Activated CD4-positive, alpha-beta T cell treated with anti-CD3 and anti-CD28 coated beads for 36 hours (primary cell): ENCODE results near the gene GGNBP2. TPM values are rescaled to one million over a fixed set of nuclear protein-coding genes. Genes with fewer than 3 reads are reported as not detected.

Experiments used
- ATAC-seq: fragments of 200-7000 bp; cut with Tn5 transposase; one replicate; pipeline ENCODE4 v1.10.0; 2021; ENCODE audit warnings: mild to moderate bottlenecking, moderate library complexity
- CTCF ChIA-PET: fragments of 350-600 bp; sonication (Branson Sonifier 250); formaldehyde crosslinking; loops from one replicate; lab custom pipeline; 2021; ENCODE audit warnings: antibody characterized with exemption; lab: Charles Lee
- POLR2A ChIA-PET: fragments of 350-600 bp; sonication (Branson Sonifier 250); formaldehyde crosslinking; loops from one replicate; lab custom pipeline; 2021; ENCODE audit warnings: antibody characterized with exemption, inconsistent platforms; lab: Charles Lee
- DNase-seq: peaks from one replicate; pipeline ENCODE4 v3.0.0-alpha.2; 2020
- H3K27ac Mint-ChIP-seq: one replicate; pipeline ENCODE4 v1.8.0; 2021; ENCODE audit warnings: mixed read lengths
- H3K27me3 Mint-ChIP-seq: one replicate; pipeline ENCODE4 v1.8.0; 2021; ENCODE audit warnings: mixed read lengths
- H3K36me3 Mint-ChIP-seq: one replicate; pipeline ENCODE4 v1.8.0; 2021; ENCODE audit warnings: low read depth, mixed read lengths
- H3K4me1 Mint-ChIP-seq: one replicate; pipeline ENCODE4 v1.8.0; 2021; ENCODE audit warnings: mixed read lengths
- H3K4me3 Mint-ChIP-seq: one replicate; pipeline ENCODE4 v1.8.0; 2021; ENCODE audit warnings: mild to moderate bottlenecking, moderate library complexity, mixed read lengths
- H3K9me3 Mint-ChIP-seq: one replicate; pipeline ENCODE4 v1.8.0; 2021; ENCODE audit warnings: low read depth, mixed read lengths
- intact Hi-C, 2 experiments: fragments of 100-400 bp; cut with DNase I in 1 of 2; cut with micrococcal nuclease in 1 of 2; formaldehyde crosslinking; loops; one replicate each; pipeline versions ENCODE4 v1.14.2 to v1.15.1; 2022 to 2024; cut with DNase I, micrococcal nuclease
- total RNA-seq, 2 experiments: library from RNA; stranded (reverse); gene quantifications; one replicate each; pipeline ENCODE4 v1.2.3, GENCODE V29; 2021

The GGNBP2 gene
- total RNA-seq, 2 experiments from 2014 or later: 75.2 to 81.4 TPM

DNA sequence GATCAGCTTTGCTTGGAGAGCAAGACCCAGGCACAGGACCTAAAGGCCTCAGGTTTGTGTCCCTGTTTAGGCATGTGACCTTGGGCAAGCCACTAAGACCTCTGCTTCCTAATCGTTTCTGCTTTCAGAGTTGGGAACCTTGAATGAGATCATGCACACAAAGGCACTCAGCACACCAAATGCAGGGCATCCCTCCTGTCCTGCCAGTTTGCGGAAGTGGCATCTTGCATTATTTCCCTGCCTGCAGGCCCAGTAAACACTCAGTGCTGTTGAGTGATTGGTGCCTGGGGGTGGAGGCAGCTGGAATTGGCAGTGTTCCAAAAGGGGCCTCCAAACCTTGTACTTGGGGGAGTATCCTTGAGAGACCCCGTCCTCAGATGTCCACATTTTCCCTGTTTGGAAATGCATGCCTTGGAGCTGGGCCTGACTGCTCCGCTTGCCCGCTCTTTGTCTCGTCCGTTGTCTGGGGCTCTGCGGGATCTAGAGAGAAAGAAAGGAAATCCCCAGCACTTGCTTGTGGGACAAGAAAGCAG, 85.3 kb downstream of the GGNBP2 start:
- no peak for ATAC-seq
- Mint-ChIP-seq H3K27ac (no peak overlapping the region), H3K4me3 (no peak overlapping the region), H3K36me3 (no peaks in the 10 kb centered on the region), H3K4me1 (no peaks in the 10 kb centered on the region), H3K9me3 (no peaks in the 10 kb centered on the region), H3K27me3 (peaks cover 8% of the 10 kb centered on the region)
- ChIA-PET POLR2A (no interaction called here), CTCF (interaction anchor here (0.5 to 4.5 kb wide), 7 partner anchors 10 to 837 kb away, joined by 3 to 37 read pairs (median 6); no protein-coding TSS in a partner anchor)
- no peak for DNase-seq
- intact Hi-C loops: loop anchor here (1.0 to 5.0 kb wide), 9 partner anchors 76 to 743 kb away; partner anchors contain the start of gene LHX1 (in 1 of the 2)

DNA sequence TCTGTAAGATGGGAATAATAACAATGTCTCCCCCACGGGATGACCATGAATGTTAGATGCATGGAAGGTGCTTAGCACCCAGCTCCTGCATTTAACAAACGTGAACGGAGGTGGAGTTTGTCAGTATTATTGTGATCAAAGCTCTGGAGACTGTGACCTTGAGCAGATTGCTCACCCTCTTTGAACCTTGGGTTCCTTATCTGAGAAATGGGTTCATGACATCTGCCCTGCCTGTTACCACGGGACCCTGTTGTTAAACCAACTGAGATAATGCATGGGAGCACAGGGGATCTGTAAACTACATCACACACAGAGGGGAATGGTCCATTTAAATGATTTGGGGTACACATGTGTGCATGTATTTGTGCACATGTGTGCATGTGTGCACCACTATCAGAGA, 86.3 kb downstream of the GGNBP2 start:
- intact Hi-C loops: no loop called here
- H3K9me3 Mint-ChIP-seq: no peaks in the 10 kb centered on the region
- H3K4me3 Mint-ChIP-seq: no peak overlapping the region
- H3K27ac Mint-ChIP-seq: no peak overlapping the region
- ATAC-seq (no peak), DNase-seq (no peak)
- H3K4me1 Mint-ChIP-seq: no peaks in the 10 kb centered on the region
- POLR2A ChIA-PET: no interaction called here
- no peaks in the 10 kb centered on the region for H3K36me3 Mint-ChIP-seq
- CTCF ChIA-PET: interaction anchor here (0.7 to 4.5 kb wide), 2 partner anchors 29 to 416 kb away, joined by 3 to 37 read pairs; no protein-coding TSS in a partner anchor
- peaks cover 9% of the 10 kb centered on the region for H3K27me3 Mint-ChIP-seq

DNA sequence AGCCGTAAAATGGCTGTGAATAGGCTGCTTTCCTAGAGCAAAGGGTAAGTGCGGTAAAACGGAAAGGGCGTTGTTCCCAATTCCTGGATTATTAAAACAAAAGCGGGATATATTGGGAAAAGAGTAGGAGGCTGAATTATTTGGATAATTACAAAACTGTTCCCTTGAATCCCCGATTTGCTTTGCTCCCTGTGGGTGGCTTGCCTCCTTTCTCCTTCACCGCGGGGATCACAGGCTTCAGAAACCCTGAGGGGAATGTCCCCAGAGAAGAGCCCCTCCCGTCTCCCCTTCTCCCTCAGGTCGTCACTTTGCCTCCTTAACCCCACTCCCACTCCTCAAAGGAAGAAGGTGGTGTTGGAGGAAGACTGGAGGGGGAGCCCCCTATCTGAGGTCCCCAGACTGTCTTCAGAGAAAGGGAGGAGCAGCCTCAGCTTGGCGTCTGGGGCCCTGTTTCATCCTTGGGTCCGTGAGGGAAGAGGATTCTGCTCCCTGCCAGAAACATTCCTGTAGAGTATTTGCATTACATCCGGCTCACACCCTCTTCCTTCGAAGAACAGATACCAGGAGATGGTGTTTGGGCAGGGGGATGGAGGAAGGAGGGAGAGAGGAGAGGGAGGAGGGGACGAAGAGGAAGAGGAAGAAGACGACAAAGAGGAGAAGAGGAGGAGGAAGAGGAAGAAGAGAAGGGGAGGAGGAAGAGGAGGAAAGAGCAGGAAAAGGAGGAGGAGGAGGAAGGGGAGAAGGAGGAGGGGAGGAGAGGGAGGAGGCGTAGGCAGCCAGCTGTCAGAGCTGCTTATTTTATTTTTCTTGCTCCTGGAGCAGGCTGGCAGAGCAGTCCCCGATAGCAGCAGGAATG, 88.4 kb downstream of the GGNBP2 start:
- POLR2A ChIA-PET: no interaction called here

More for the DNA sequence above, 88.4 kb downstream of the GGNBP2 start:
- no peaks in the 10 kb centered on the region for H3K36me3 Mint-ChIP-seq
- ATAC-seq (no peak), DNase-seq (no peak)
- H3K9me3 Mint-ChIP-seq: no peaks in the 10 kb centered on the region
- no peaks in the 10 kb centered on the region for H3K4me1 Mint-ChIP-seq
- intact Hi-C loops: no loop called here
- no peak overlapping the region for H3K27ac Mint-ChIP-seq
- CTCF ChIA-PET: interaction anchor here (0.6 to 1.2 kb wide), 3 partner anchors 9 to 57 kb away, joined by 3 to 4 read pairs (median 3); no protein-coding TSS in a partner anchor
- no peak overlapping the region for H3K4me3 Mint-ChIP-seq
- H3K27me3 Mint-ChIP-seq: peaks cover 11% of the 10 kb centered on the region

Other genes starting within 250 kb of the GGNBP2 start
- gene TBC1D3G, start 221.0 kb upstream of the GGNBP2 start, total RNA-seq: not detected
- gene TBC1D3H, start 156.5 kb upstream of the GGNBP2 start, total RNA-seq: not detected
- 10 to 100 TPM; 38.2 to 42.3 TPM for gene ZNHIT3, start 58.2 kb upstream of the GGNBP2 start, total RNA-seq
- 100 to 1,000 TPM; 110 to 127 TPM for gene MYO19, start 10.1 kb upstream of the GGNBP2 start, total RNA-seq
- gene PIGW, start 9.9 kb upstream of the GGNBP2 start, total RNA-seq: 10 to 100 TPM; 11.8 to 13.4 TPM
- 10 to 100 TPM in 1 of 2 experiments, 1 to 10 TPM in 1; 9.2 to 10.2 TPM for gene DHRS11, start 47.0 kb downstream of the GGNBP2 start, total RNA-seq
- 10 to 100 TPM; 14.3 to 16.4 TPM for gene MRM1, start 56.7 kb downstream of the GGNBP2 start, total RNA-seq